Measurements from ENCODE around the gene SLC40A1.

The SLC40A1 gene

GRCh38 chr2:189558516-189559272 is 21.9 kb downstream of the SLC40A1 start:
- H3K4me3 ChIP-seq (ENCODE audit: low read length) = no peak overlapping the region
- no peaks in the 10 kb centered on the region for H3K36me3 ChIP-seq (ENCODE audit: control insufficient read depth, low read depth, low read length)
- no peak overlapping the region for H3K27ac ChIP-seq (ENCODE audit: low read length)
- no peaks in the 10 kb centered on the region for H3K27me3 ChIP-seq (ENCODE audit: control insufficient read depth, insufficient read depth, low read length)
- no peak overlapping the region for H3K9ac ChIP-seq (ENCODE audit: low read length)
- peaks cover 6% of the 10 kb centered on the region for H3K4me1 ChIP-seq (ENCODE audit: control insufficient read depth, low read depth, low read length)
- H3K9me3 ChIP-seq (ENCODE audit: control insufficient read depth, low read depth, low read length) = no peaks in the 10 kb centered on the region

- no peak overlapping the region for H3K27ac ChIP-seq (ENCODE audit: low read length)
- H3K4me3 ChIP-seq (ENCODE audit: low read length) = no peak overlapping the region
- no peaks in the 10 kb centered on the region for H3K27me3 ChIP-seq (ENCODE audit: control insufficient read depth, insufficient read depth, low read length)
- H3K4me1 ChIP-seq (ENCODE audit: control insufficient read depth, low read depth, low read length) = peaks cover 6% of the 10 kb centered on the region
- H3K9me3 ChIP-seq (ENCODE audit: control insufficient read depth, low read depth, low read length) = no peaks in the 10 kb centered on the region
- no peaks in the 10 kb centered on the region for H3K36me3 ChIP-seq (ENCODE audit: control insufficient read depth, low read depth, low read length)
- H3K9ac ChIP-seq (ENCODE audit: low read length) = no peak overlapping the region
Measured at GRCh38 chr2:189557373-189557772, 23.2 kb downstream of the SLC40A1 start.

- H3K27me3 ChIP-seq (ENCODE audit: control insufficient read depth, insufficient read depth, low read length) = no peaks in the 10 kb centered on the region
- H3K36me3 ChIP-seq (ENCODE audit: control insufficient read depth, low read depth, low read length) = no peaks in the 10 kb centered on the region
- peaks cover 6% of the 10 kb centered on the region for H3K4me1 ChIP-seq (ENCODE audit: control insufficient read depth, low read depth, low read length)
- no peak overlapping the region for H3K4me3 ChIP-seq (ENCODE audit: low read length)
- H3K9ac ChIP-seq (ENCODE audit: low read length) = no peak overlapping the region
- H3K27ac ChIP-seq (ENCODE audit: low read length) = no peak overlapping the region
- H3K9me3 ChIP-seq (ENCODE audit: control insufficient read depth, low read depth, low read length) = no peaks in the 10 kb centered on the region
Measured at GRCh38 chr2:189556526-189556925, 24.1 kb downstream of the SLC40A1 start.

- no peaks in the 10 kb centered on the region for H3K27me3 ChIP-seq (ENCODE audit: control insufficient read depth, insufficient read depth, low read length)
- peaks cover 6% of the 10 kb centered on the region for H3K4me1 ChIP-seq (ENCODE audit: control insufficient read depth, low read depth, low read length)
Measured at GRCh38 chr2:189555232-189555631, 25.4 kb downstream of the SLC40A1 start.

GRCh38 chr2:189553504-189554088 is 27.0 kb downstream of the SLC40A1 start:
- no peaks in the 10 kb centered on the region for H3K9me3 ChIP-seq (ENCODE audit: control insufficient read depth, low read depth, low read length)
- H3K9ac ChIP-seq (ENCODE audit: low read length) = no peak overlapping the region
- no peaks in the 10 kb centered on the region for H3K27me3 ChIP-seq (ENCODE audit: control insufficient read depth, insufficient read depth, low read length)
- H3K4me3 ChIP-seq (ENCODE audit: low read length) = no peak overlapping the region
- H3K36me3 ChIP-seq (ENCODE audit: control insufficient read depth, low read depth, low read length) = no peaks in the 10 kb centered on the region
- no peak overlapping the region for H3K27ac ChIP-seq (ENCODE audit: low read length)
- peaks cover 6% of the 10 kb centered on the region for H3K4me1 ChIP-seq (ENCODE audit: control insufficient read depth, low read depth, low read length)

More at GRCh38 chr2:189555232-189555631, 25.4 kb downstream of the SLC40A1 start:
- H3K36me3 ChIP-seq (ENCODE audit: control insufficient read depth, low read depth, low read length) = no peaks in the 10 kb centered on the region
- H3K27ac ChIP-seq (ENCODE audit: low read length) = no peak overlapping the region
- H3K9me3 ChIP-seq (ENCODE audit: control insufficient read depth, low read depth, low read length) = no peaks in the 10 kb centered on the region
- H3K4me3 ChIP-seq (ENCODE audit: low read length) = no peak overlapping the region
- no peak overlapping the region for H3K9ac ChIP-seq (ENCODE audit: low read length)

GRCh38 chr2:189552991-189553404 is 27.6 kb downstream of the SLC40A1 start:
- Histone ChIP-seq H3K9me3 (ENCODE audit: control insufficient read depth, low read depth, low read length) (no peaks in the 10 kb centered on the region), H3K9ac (ENCODE audit: low read length) (no peak overlapping the region), H3K4me3 (ENCODE audit: low read length) (no peak overlapping the region), H3K36me3 (ENCODE audit: control insufficient read depth, low read depth, low read length) (no peaks in the 10 kb centered on the region), H3K4me1 (ENCODE audit: control insufficient read depth, low read depth, low read length) (peaks cover 6% of the 10 kb centered on the region), H3K27ac (ENCODE audit: low read length) (no peak overlapping the region), H3K27me3 (ENCODE audit: control insufficient read depth, insufficient read depth, low read length) (no peaks in the 10 kb centered on the region)

GRCh38 chr2:189552334-189552990 is 28.1 kb downstream of the SLC40A1 start:
- H3K36me3 ChIP-seq (ENCODE audit: control insufficient read depth, low read depth, low read length) = no peaks in the 10 kb centered on the region
- no peak overlapping the region for H3K9ac ChIP-seq (ENCODE audit: low read length)
- H3K27ac ChIP-seq (ENCODE audit: low read length) = no peak overlapping the region
- peaks cover 6% of the 10 kb centered on the region for H3K4me1 ChIP-seq (ENCODE audit: control insufficient read depth, low read depth, low read length)
- H3K9me3 ChIP-seq (ENCODE audit: control insufficient read depth, low read depth, low read length) = no peaks in the 10 kb centered on the region
- H3K4me3 ChIP-seq (ENCODE audit: low read length) = no peak overlapping the region
- no peaks in the 10 kb centered on the region for H3K27me3 ChIP-seq (ENCODE audit: control insufficient read depth, insufficient read depth, low read length)

- peaks cover 6% of the 10 kb centered on the region for H3K4me1 ChIP-seq (ENCODE audit: control insufficient read depth, low read depth, low read length)
Measured at GRCh38 chr2:189551808-189552207, 28.8 kb downstream of the SLC40A1 start.

GRCh38 chr2:189549449-189549832 is 31.1 kb downstream of the SLC40A1 start:
- no peak overlapping the region for H3K27ac ChIP-seq (ENCODE audit: low read length)
- no peaks in the 10 kb centered on the region for H3K9me3 ChIP-seq (ENCODE audit: control insufficient read depth, low read depth, low read length)
- no peaks in the 10 kb centered on the region for H3K4me1 ChIP-seq (ENCODE audit: control insufficient read depth, low read depth, low read length)
- no peaks in the 10 kb centered on the region for H3K36me3 ChIP-seq (ENCODE audit: control insufficient read depth, low read depth, low read length)
- no peaks in the 10 kb centered on the region for H3K27me3 ChIP-seq (ENCODE audit: control insufficient read depth, insufficient read depth, low read length)
- no peak overlapping the region for H3K9ac ChIP-seq (ENCODE audit: low read length)
- no peak overlapping the region for H3K4me3 ChIP-seq (ENCODE audit: low read length)

More at GRCh38 chr2:189551808-189552207, 28.8 kb downstream of the SLC40A1 start:
- no peaks in the 10 kb centered on the region for H3K9me3 ChIP-seq (ENCODE audit: control insufficient read depth, low read depth, low read length)
- no peak overlapping the region for H3K9ac ChIP-seq (ENCODE audit: low read length)
- no peaks in the 10 kb centered on the region for H3K36me3 ChIP-seq (ENCODE audit: control insufficient read depth, low read depth, low read length)
- no peaks in the 10 kb centered on the region for H3K27me3 ChIP-seq (ENCODE audit: control insufficient read depth, insufficient read depth, low read length)
- H3K4me3 ChIP-seq (ENCODE audit: low read length) = no peak overlapping the region
- no peak overlapping the region for H3K27ac ChIP-seq (ENCODE audit: low read length)

- Histone ChIP-seq H3K4me3 (ENCODE audit: low read length) (no peak overlapping the region), H3K4me1 (ENCODE audit: control insufficient read depth, low read depth, low read length) (no peaks in the 10 kb centered on the region), H3K9me3 (ENCODE audit: control insufficient read depth, low read depth, low read length) (no peaks in the 10 kb centered on the region), H3K9ac (ENCODE audit: low read length) (no peak overlapping the region), H3K27ac (ENCODE audit: low read length) (no peak overlapping the region), H3K27me3 (ENCODE audit: control insufficient read depth, insufficient read depth, low read length) (no peaks in the 10 kb centered on the region), H3K36me3 (ENCODE audit: control insufficient read depth, low read depth, low read length) (no peaks in the 10 kb centered on the region)
Measured at GRCh38 chr2:189548666-189549448, 31.7 kb downstream of the SLC40A1 start.

- H3K4me1 ChIP-seq (ENCODE audit: control insufficient read depth, low read depth, low read length) = no peaks in the 10 kb centered on the region
- no peak overlapping the region for H3K9ac ChIP-seq (ENCODE audit: low read length)
- H3K9me3 ChIP-seq (ENCODE audit: control insufficient read depth, low read depth, low read length) = no peaks in the 10 kb centered on the region
- H3K27ac ChIP-seq (ENCODE audit: low read length) = no peak overlapping the region
- H3K36me3 ChIP-seq (ENCODE audit: control insufficient read depth, low read depth, low read length) = no peaks in the 10 kb centered on the region
- no peak overlapping the region for H3K4me3 ChIP-seq (ENCODE audit: low read length)
- no peaks in the 10 kb centered on the region for H3K27me3 ChIP-seq (ENCODE audit: control insufficient read depth, insufficient read depth, low read length)
Measured at GRCh38 chr2:189545418-189545817, 35.2 kb downstream of the SLC40A1 start.
